Suppressor macrophage treated with lipopolysaccharide for 4 hours (primary cell): Measurements from ENCODE around the gene KRTAP22-1.

Experiments used
- DNase-seq: peaks from one replicate; pipeline ENCODE4 v3.0.0-alpha.2; 2020

Gene KRTAP22-1

GRCh38 chr21:30628109-30628508, 27.2 kb downstream of the KRTAP22-1 start:
- DNase-seq: no peak

- DNase-seq: no peak
These were observed 28.3 kb downstream of the KRTAP22-1 start for GRCh38 chr21:30629200-30629599.

- DNase-seq: no peak
These were observed 34.0 kb downstream of the KRTAP22-1 start, which contains the start of gene KRTAP20-2 for GRCh38 chr21:30634906-30635305. Gene KRTAP20-2 (plus strand): TSS chr21:30635206. CDS start chr21:30635264, 58 bp downstream.

GRCh38 chr21:30638686-30639085, 37.8 kb downstream of the KRTAP22-1 start:
- no peak for DNase-seq

- no peak for DNase-seq
These were observed 41.7 kb downstream of the KRTAP22-1 start, which contains the start of gene KRTAP20-3 for GRCh38 chr21:30642564-30642963. Gene KRTAP20-3 (plus strand): TSS chr21:30642864.

GRCh38 chr21:30646904-30647414, 46.1 kb downstream of the KRTAP22-1 start:
- DNase-seq: no peak
